Measurements from ENCODE around the gene PEX11B.

DNA sequence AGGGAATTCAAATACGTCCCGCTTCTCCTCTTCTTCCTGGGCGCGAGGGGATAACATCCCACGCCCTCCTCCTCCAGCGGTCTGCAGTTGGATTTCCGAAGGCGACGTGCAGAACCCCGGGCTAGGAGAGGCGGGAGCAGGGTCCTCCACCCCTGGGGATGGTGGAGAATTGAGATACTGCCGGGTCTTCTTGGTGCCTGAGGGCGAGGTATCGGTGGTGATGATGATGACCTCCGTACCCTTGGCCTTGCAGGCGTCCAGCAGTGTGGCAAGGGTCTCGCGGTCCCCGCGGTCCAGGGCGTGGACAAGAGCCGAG, 42.5 kb upstream of the PEX11B start:
- TF ChIP-seq POLR2A (IDR thresholded peaks at IDR 0.05) (no peak), POLR2AphosphoS5 (IDR thresholded peaks at IDR 0.05) (no peak)
- TF ChIP-seq, protein P1, sequence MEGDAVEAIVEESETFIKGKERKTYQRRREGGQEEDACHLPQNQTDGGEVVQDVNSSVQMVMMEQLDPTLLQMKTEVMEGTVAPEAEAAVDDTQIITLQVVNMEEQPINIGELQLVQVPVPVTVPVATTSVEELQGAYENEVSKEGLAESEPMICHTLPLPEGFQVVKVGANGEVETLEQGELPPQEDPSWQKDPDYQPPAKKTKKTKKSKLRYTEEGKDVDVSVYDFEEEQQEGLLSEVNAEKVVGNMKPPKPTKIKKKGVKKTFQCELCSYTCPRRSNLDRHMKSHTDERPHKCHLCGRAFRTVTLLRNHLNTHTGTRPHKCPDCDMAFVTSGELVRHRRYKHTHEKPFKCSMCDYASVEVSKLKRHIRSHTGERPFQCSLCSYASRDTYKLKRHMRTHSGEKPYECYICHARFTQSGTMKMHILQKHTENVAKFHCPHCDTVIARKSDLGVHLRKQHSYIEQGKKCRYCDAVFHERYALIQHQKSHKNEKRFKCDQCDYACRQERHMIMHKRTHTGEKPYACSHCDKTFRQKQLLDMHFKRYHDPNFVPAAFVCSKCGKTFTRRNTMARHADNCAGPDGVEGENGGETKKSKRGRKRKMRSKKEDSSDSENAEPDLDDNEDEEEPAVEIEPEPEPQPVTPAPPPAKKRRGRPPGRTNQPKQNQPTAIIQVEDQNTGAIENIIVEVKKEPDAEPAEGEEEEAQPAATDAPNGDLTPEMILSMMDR (IDR thresholded peaks at IDR 0.05): no peak
